IMR-90 (cell line): ENCODE measurements around the gene SLC39A11. TPM values are rescaled to one million over a fixed set of nuclear protein-coding genes. Genes with fewer than 3 reads are reported as not detected.
A peak's percentile ranks its signal among the peaks of the same experiment; 100 is the strongest.

Experiments used
- ATAC-seq: fragments of 200-7000 bp; cut with Tn5 transposase; 2 replicates; pipeline ENCODE4 v1.9.1; 2020; ENCODE audit warnings: low read depth, mild to moderate bottlenecking, moderate library complexity
- BruUV-seq: library from RNA; stranded (reverse); fragments of 400-500 nt; replicated peaks from 2 replicates; lab custom pipeline; 2021; lab: Mats Ljungman, UMichigan
- CTCF ChIA-PET: fragments of 300-600 bp; formaldehyde crosslinking; extraction: SDS; loops from one replicate; lab custom pipeline; 2021; ENCODE audit warnings: antibody characterized with exemption; lab: Yijun Ruan, JAX
- POLR2A ChIA-PET: fragments of 300-600 bp; sonication (Branson Sonifier 250); formaldehyde crosslinking; loops from one replicate; lab custom pipeline; 2022; ENCODE audit warnings: antibody characterized with exemption; ENCODE audit not compliant: unreplicated experiment; lab: Charles Lee
- DNase-seq: peaks from one replicate; pipeline ENCODE4 v3.0.0; 2013
- H2AFZ ChIP-seq: replicated peaks from 2 replicates; pipeline ENCODE3; 2013; ENCODE audit warnings: low read length, mild to moderate bottlenecking; ENCODE audit not compliant: poor library complexity
- H2AK5ac ChIP-seq: 2 replicates; pipeline ENCODE4 v1.6.1; 2013; ENCODE audit warnings: low read depth, low read length, inconsistent platforms
- H2AK9ac ChIP-seq: replicated peaks from 2 replicates; pipeline ENCODE3; 2013; ENCODE audit warnings: mild to moderate bottlenecking, low read depth, low read length, moderate library complexity; ENCODE audit not compliant: poor library complexity
- H2BK120ac ChIP-seq: 2 replicates; pipeline ENCODE4 v1.6.1; 2013; ENCODE audit warnings: low read depth, low read length, inconsistent platforms
- H2BK15ac ChIP-seq: 3 replicates; pipeline ENCODE4 v1.6.1; 2013; ENCODE audit warnings: low read depth, low read length, inconsistent platforms
- H2BK20ac ChIP-seq: 2 replicates; pipeline ENCODE4 v1.6.1; 2013; ENCODE audit warnings: low read depth, mild to moderate bottlenecking, inconsistent platforms, low read length, moderate library complexity
- H2BK5ac ChIP-seq: 2 replicates; pipeline ENCODE4 v1.6.1; 2013; ENCODE audit warnings: mild to moderate bottlenecking, low read depth, low read length, inconsistent platforms; ENCODE audit not compliant: poor library complexity, severe bottlenecking
- H3K14ac ChIP-seq: replicated peaks from 2 replicates; pipeline ENCODE4 v1.6.1; 2013; ENCODE audit warnings: low read depth, low read length, inconsistent platforms
- H3K18ac ChIP-seq: 2 replicates; pipeline ENCODE4 v1.6.1; 2013; ENCODE audit warnings: low read depth, low read length, control low read depth
- H3K23ac ChIP-seq: 2 replicates; pipeline ENCODE4 v1.6.1; 2013; ENCODE audit warnings: low read depth, low read length, inconsistent platforms
- H3K27ac ChIP-seq: 2 replicates; pipeline ENCODE4 v1.5.1; 2013; ENCODE audit warnings: mild to moderate bottlenecking, control low read depth, low read length; ENCODE audit not compliant: insufficient read depth
- H3K27me3 ChIP-seq: 2 replicates; pipeline ENCODE4 v1.6.1; 2013; ENCODE audit warnings: low read length; ENCODE audit not compliant: control insufficient read depth, insufficient read depth
- H3K36me3 ChIP-seq: 2 replicates; pipeline ENCODE4 v1.6.1; 2013; ENCODE audit warnings: low read length, mixed read lengths; ENCODE audit not compliant: control insufficient read depth, insufficient read depth
- H3K4ac ChIP-seq: 2 replicates; pipeline ENCODE4 v1.6.1; 2013; ENCODE audit warnings: low read depth, low read length, inconsistent platforms
- H3K4me1 ChIP-seq: 2 replicates; pipeline ENCODE4 v1.6.1; 2013; ENCODE audit warnings: low read length, mixed read lengths; ENCODE audit not compliant: control insufficient read depth, insufficient read depth
- H3K4me2 ChIP-seq: 2 replicates; pipeline ENCODE4 v1.6.1; 2013; ENCODE audit warnings: low read depth, mild to moderate bottlenecking, control low read depth, low read length, moderate library complexity
- H3K4me3 ChIP-seq: 2 replicates; pipeline ENCODE4 v1.5.1; 2013; ENCODE audit warnings: low read depth, mild to moderate bottlenecking, control low read depth, low read length, moderate library complexity; ENCODE audit not compliant: insufficient read depth
- H3K56ac ChIP-seq: 2 replicates; pipeline ENCODE4 v1.6.1; 2013; ENCODE audit warnings: low read length, inconsistent platforms; ENCODE audit not compliant: insufficient read depth; ENCODE audit errors: extremely low read depth
- H3K79me1 ChIP-seq, 2 experiments: 2 replicates each; pipeline ENCODE4 v1.6.1; 2013; ENCODE audit warnings: low read length in 2 of 2, inconsistent platforms in 1 of 2, low read depth in 1 of 2
- H3K9ac ChIP-seq: 2 replicates; pipeline ENCODE4 v1.6.1; 2013; ENCODE audit warnings: low read depth, low read length, control low read depth
- H3K9me1 ChIP-seq: 2 replicates; pipeline ENCODE4 v1.6.1; 2013; ENCODE audit warnings: low read length, inconsistent platforms; ENCODE audit not compliant: insufficient read depth
- H3K9me3 ChIP-seq: 2 replicates; pipeline ENCODE4 v1.6.1; 2013; ENCODE audit warnings: low read length; ENCODE audit not compliant: control insufficient read depth, insufficient read depth
- H4K20me1 ChIP-seq: 2 replicates; pipeline ENCODE4 v1.6.1; 2013; ENCODE audit warnings: low read length, inconsistent platforms; ENCODE audit not compliant: insufficient read depth
- H4K5ac ChIP-seq: 2 replicates; pipeline ENCODE4 v1.6.1; 2013; ENCODE audit warnings: mild to moderate bottlenecking, low read depth, low read length, control low read depth
- H4K8ac ChIP-seq, 2 experiments: 2 replicates each; pipeline ENCODE4 v1.6.1; 2013; ENCODE audit warnings: low read depth in 2 of 2, low read length in 2 of 2, control low read depth in 1 of 2, inconsistent platforms in 1 of 2
- H4K91ac ChIP-seq: 2 replicates; pipeline ENCODE4 v1.6.1; 2013; ENCODE audit warnings: low read depth, low read length, inconsistent platforms; ENCODE audit not compliant: insufficient read depth
- CEBPB ChIP-seq: IDR thresholded peaks from 2 replicates; pipeline ENCODE4 v1.6.1; 2012; ENCODE audit warnings: low read depth, low read length, improper control_type of control experiment
- FOS ChIP-seq: fragments of 150-350 bp; IDR thresholded peaks from 2 replicates; pipeline ENCODE4 v1.6.1; 2016; ENCODE audit warnings: low read depth, low read length
- MAFK ChIP-seq: IDR thresholded peaks from 2 replicates; pipeline ENCODE4 v1.6.1; 2012; ENCODE audit warnings: low read depth, low read length, improper control_type of control experiment
- MXI1 ChIP-seq: IDR thresholded peaks from 2 replicates; pipeline ENCODE4 v1.6.1; 2012; ENCODE audit warnings: low read depth, mild to moderate bottlenecking, low read length, moderate library complexity, borderline replicate concordance
- POLR2A ChIP-seq: IDR thresholded peaks from 2 replicates; pipeline ENCODE4 v1.6.1; 2012; ENCODE audit warnings: mild to moderate bottlenecking, low read depth, low read length
- RCOR1 ChIP-seq: IDR thresholded peaks from 2 replicates; pipeline ENCODE4 v1.6.1; 2012; ENCODE audit warnings: mild to moderate bottlenecking, low read length, improper control_type of control experiment; ENCODE audit not compliant: insufficient replicate concordance
- WGBS, 2 experiments: methylation state at CpG; one replicate each; pipeline versions ENCODE4 v1.1.5 to v1.1.7; 2013; ENCODE audit warnings: missing lambda C conversion rate in 2 of 2; ENCODE audit not compliant: insufficient read length in 1 of 2; ENCODE audit errors: extremely low coverage in 2 of 2; 5-methylcytosine and 5-hydroxymethylcytosine counted together
- dilution Hi-C: fragments of 300-500 bp; cut with HindIII; formaldehyde crosslinking; loops from one replicate; pipeline ENCODE4 v1.14.3; 2018; ENCODE audit warnings: low sequenced_read_pairs; ENCODE audit not compliant: unreplicated experiment
- in situ Hi-C: fragments of 300-500 bp; cut with MboI; formaldehyde crosslinking; loops from 3 replicates; pipeline ENCODE4 v1.14.3; 2019; ENCODE audit warnings: low sequenced_read_pairs, inconsistent platforms, mixed read lengths
- intact Hi-C: fragments of 100-400 bp; cut with micrococcal nuclease; formaldehyde crosslinking; loops from 2 replicates; pipeline ENCODE4 v1.10.0; 2022
- polyA plus RNA-seq, 3 experiments: library from polyadenylated mRNA; depleted of rRNA; stranded (reverse); fragments of >200 nt; gene quantifications; 2 replicates each; pipeline ENCODE4 v1.2.3, GENCODE V29; 2012; ENCODE audit warnings: low replicate concordance in 1 of 3
- total RNA-seq: library from RNA; depleted of rRNA; stranded (reverse); fragments of >200 nt; gene quantifications from 2 replicates; pipeline ENCODE4 v1.2.3, GENCODE V29; 2012
- TF ChIP-seq, protein P1 (sequence below): conservative IDR thresholded peaks from 2 replicates; pipeline ENCODE4 v1.5.1; 2012; ENCODE audit warnings: mild to moderate bottlenecking, low read depth, low read length, improper control_type of control experiment

The SLC39A11 gene
- total and polyA plus RNA-seq, 2 of the 4 experiments (the other 2 are of a cell fraction), result 8.8 to 14.3 TPM

DNA sequence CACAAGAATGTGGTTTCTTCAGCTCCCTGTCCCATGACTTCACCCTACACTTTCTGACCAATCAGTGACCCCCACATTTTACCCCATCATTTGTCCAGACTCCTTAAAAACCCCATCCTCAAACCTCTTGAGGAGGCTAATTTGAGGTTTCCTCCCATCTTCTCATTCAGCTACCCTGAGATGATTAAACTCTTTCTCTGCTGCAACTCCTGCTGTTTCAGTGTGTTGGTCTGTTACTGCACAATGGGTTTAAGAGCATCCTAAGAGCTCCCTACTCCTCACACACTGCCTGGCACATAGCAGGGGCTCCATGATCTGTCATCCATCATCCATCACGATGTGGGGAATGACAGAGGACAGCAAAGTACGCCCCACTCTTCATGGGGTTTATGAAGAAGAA lies 212.6 kb downstream of the SLC39A11 start:
- Histone ChIP-seq H3K4me2 (no peak overlapping the region), H3K4ac (no peak overlapping the region), H3K27ac (no peak overlapping the region), H3K9me3 (peaks cover 15% of the 10 kb centered on the region), H4K5ac (no peak overlapping the region), H3K27me3 (no peaks in the 10 kb centered on the region), H2AFZ (no peak overlapping the region), H3K18ac (no peak overlapping the region), H2BK5ac (no peak overlapping the region), H2BK20ac (no peak overlapping the region), H4K91ac (no peak overlapping the region), H2BK15ac (no peak overlapping the region), H3K4me3 (no peak overlapping the region), H2BK120ac (no peak overlapping the region), H3K79me1 (no peaks in the 10 kb centered on the region), H2AK5ac (0 out of 2 replicates have a peak overlapping the region, but pooled peaks have one; percentile 33), H3K23ac (no peak overlapping the region), H3K56ac (no peak overlapping the region), H3K4me1 (no peaks in the 10 kb centered on the region), H3K36me3 (peaks cover 5% of the 10 kb centered on the region; the same call in 1 of the 2 replicates), H4K8ac (no peak overlapping the region), H4K20me1 (no peaks in the 10 kb centered on the region), H3K14ac (no peak overlapping the region), H2AK9ac (no peak overlapping the region), H3K9me1 (no peaks in the 10 kb centered on the region), H3K9ac (no peak overlapping the region)
- POLR2A ChIA-PET, result no interaction called here
- no TSS peak for BruUV-seq
- dilution Hi-C loops (no loop called here), intact Hi-C loops (no loop called here), in situ Hi-C loops (no loop called here)
- ATAC-seq (no peak), DNase-seq (no peak)
- no CpG with 5 or more reads among the region's 2 CpGs for WGBS, 2 experiments
- no peak for TF ChIP-seq CEBPB
- no peak for TF ChIP-seq MAFK
- TF ChIP-seq, protein P1, sequence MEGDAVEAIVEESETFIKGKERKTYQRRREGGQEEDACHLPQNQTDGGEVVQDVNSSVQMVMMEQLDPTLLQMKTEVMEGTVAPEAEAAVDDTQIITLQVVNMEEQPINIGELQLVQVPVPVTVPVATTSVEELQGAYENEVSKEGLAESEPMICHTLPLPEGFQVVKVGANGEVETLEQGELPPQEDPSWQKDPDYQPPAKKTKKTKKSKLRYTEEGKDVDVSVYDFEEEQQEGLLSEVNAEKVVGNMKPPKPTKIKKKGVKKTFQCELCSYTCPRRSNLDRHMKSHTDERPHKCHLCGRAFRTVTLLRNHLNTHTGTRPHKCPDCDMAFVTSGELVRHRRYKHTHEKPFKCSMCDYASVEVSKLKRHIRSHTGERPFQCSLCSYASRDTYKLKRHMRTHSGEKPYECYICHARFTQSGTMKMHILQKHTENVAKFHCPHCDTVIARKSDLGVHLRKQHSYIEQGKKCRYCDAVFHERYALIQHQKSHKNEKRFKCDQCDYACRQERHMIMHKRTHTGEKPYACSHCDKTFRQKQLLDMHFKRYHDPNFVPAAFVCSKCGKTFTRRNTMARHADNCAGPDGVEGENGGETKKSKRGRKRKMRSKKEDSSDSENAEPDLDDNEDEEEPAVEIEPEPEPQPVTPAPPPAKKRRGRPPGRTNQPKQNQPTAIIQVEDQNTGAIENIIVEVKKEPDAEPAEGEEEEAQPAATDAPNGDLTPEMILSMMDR, result no peak
- no peak for TF ChIP-seq MXI1
- TF ChIP-seq POLR2A, result no peak
- no peak for TF ChIP-seq RCOR1
- no peak for TF ChIP-seq FOS
- CTCF ChIA-PET, result no interaction called here
